Ramos (cell line): Measurements from ENCODE around the gene OR51I2.

Source experiments
- in situ Hi-C: fragments of 300-500 bp; cut with MboI; formaldehyde crosslinking; loops from one replicate; pipeline ENCODE4 v1.14.3; 2022; ENCODE audit warnings: low sequenced_read_pairs; ENCODE audit not compliant: unreplicated experiment

Gene OR51I2

DNA sequence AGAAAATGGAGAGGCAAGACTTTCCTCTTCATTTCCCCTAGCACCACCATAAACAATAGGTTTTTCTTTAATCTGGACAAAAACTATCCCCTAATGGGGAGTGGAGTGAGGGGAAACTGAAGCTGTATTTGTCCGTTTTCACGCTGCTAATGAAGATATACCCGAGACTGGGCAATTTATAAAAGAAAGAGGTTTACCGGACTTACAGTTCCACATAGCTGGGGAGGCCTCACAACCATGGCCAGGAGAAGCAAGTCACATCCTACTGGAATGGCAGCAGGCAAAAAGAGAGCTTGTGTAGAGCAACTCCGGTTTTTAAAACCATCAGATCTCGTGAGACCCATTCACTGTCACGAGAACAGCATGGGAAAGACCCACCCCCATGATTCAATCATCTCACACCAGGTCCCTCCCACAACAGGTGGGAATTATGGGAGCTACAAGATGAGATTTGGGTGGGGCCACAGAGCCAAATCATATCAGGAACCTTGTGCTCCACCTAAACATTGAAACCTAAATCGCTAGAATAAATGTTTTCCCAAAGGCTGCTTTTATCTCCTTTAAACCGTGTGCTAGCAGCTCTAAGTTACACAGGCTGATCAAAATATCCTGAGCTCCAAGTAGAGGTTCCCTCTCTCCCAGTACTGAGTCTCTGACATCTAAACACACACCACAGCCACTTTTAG is 56.4 kb downstream of the OR51I2 start:
- in situ Hi-C loops: no loop called here
